ENCODE results near the gene ADA. TPM values are rescaled to one million over a fixed set of nuclear protein-coding genes. Genes with fewer than 3 reads are reported as not detected.
"Not testable (repeated sequence)": the region's sequence is repeated elsewhere in the genome, so short reads cannot be mapped to it uniquely, and the experiment has no call there.

Gene ADA
- total and polyA plus RNA-seq, 9 donors = 4.0 to 9.1 (median 6.2) TPM

- DNase-seq = no peak
- H3K4me1 ChIP-seq (ENCODE audit: control insufficient read depth, insufficient read depth, low read length) = no peaks in the 10 kb centered on the region
- 71% methylated on average over 1 of the region's 2 CpGs for WGBS (ENCODE audit: insufficient coverage)
- no peak overlapping the region for H3K27ac ChIP-seq (ENCODE audit: low read length)
- peaks cover 2% of the 10 kb centered on the region for H3K9me3 ChIP-seq (replicated peaks; ENCODE audit: control insufficient read depth, low read depth, low read length)
- peaks cover 11% of the 10 kb centered on the region for H3K27me3 ChIP-seq (ENCODE audit: control insufficient read depth, insufficient read depth, low read length)
- H3K36me3 ChIP-seq (ENCODE audit: control insufficient read depth, insufficient read depth, low read length) = no peaks in the 10 kb centered on the region
- H3K4me3 ChIP-seq (ENCODE audit: low read length) = no peak overlapping the region
These were observed 8.4 kb upstream of the ADA start for GRCh38 chr20:44659931-44660330.

GRCh38 chr20:44658810-44659209, 7.3 kb upstream of the ADA start:
- no peak for DNase-seq

GRCh38 chr20:44657875-44658274, 6.4 kb upstream of the ADA start:
- Histone ChIP-seq H3K9me3 (replicated peaks; ENCODE audit: control insufficient read depth, low read depth, low read length) (peaks cover 2% of the 10 kb centered on the region), H3K27me3 (ENCODE audit: control insufficient read depth, insufficient read depth, low read length) (peaks cover 17% of the 10 kb centered on the region), H3K27ac (ENCODE audit: low read length) (no peak overlapping the region), H3K4me3 (ENCODE audit: low read length) (no peak overlapping the region), H3K4me1 (ENCODE audit: control insufficient read depth, insufficient read depth, low read length) (peaks cover 6% of the 10 kb centered on the region), H3K36me3 (ENCODE audit: control insufficient read depth, insufficient read depth, low read length) (no peaks in the 10 kb centered on the region)
- DNase-seq = no peak
- 94% methylated on average over 2 of the region's 2 CpGs for WGBS (ENCODE audit: insufficient coverage)

More at GRCh38 chr20:44658810-44659209, 7.3 kb upstream of the ADA start:
- no peaks in the 10 kb centered on the region for H3K36me3 ChIP-seq (ENCODE audit: control insufficient read depth, insufficient read depth, low read length)
- H3K4me3 ChIP-seq (ENCODE audit: low read length) = no peak overlapping the region
- no peak overlapping the region for H3K27ac ChIP-seq (ENCODE audit: low read length)
- H3K27me3 ChIP-seq (ENCODE audit: control insufficient read depth, insufficient read depth, low read length) = peaks cover 11% of the 10 kb centered on the region
- H3K9me3 ChIP-seq (replicated peaks; ENCODE audit: control insufficient read depth, low read depth, low read length) = peaks cover 2% of the 10 kb centered on the region
- no peaks in the 10 kb centered on the region for H3K4me1 ChIP-seq (ENCODE audit: control insufficient read depth, insufficient read depth, low read length)

- Histone ChIP-seq H3K4me1 (ENCODE audit: control insufficient read depth, insufficient read depth, low read length) (peaks cover 10% of the 10 kb centered on the region), H3K27me3 (ENCODE audit: control insufficient read depth, insufficient read depth, low read length) (peaks cover 19% of the 10 kb centered on the region), H3K4me3 (ENCODE audit: low read length) (no peak overlapping the region), H3K36me3 (ENCODE audit: control insufficient read depth, insufficient read depth, low read length) (no peaks in the 10 kb centered on the region), H3K9me3 (replicated peaks; ENCODE audit: control insufficient read depth, low read depth, low read length) (peaks cover 2% of the 10 kb centered on the region), H3K27ac (ENCODE audit: low read length) (no peak overlapping the region)
- DNase-seq = no peak
- 88% methylated on average over 1 of the region's 3 CpGs for WGBS (ENCODE audit: insufficient coverage)
These were observed 4.9 kb upstream of the ADA start for GRCh38 chr20:44656448-44656847.

- not testable (repeated sequence) for H3K27ac ChIP-seq (ENCODE audit: low read length); H3K36me3 ChIP-seq (ENCODE audit: control insufficient read depth, insufficient read depth, low read length); DNase-seq; H3K4me3 ChIP-seq (ENCODE audit: low read length); H3K9me3 ChIP-seq (replicated peaks; ENCODE audit: control insufficient read depth, low read depth, low read length)
- no CpG with 5 or more reads among the region's 5 CpGs for WGBS (ENCODE audit: insufficient coverage)
- Histone ChIP-seq H3K27me3 (ENCODE audit: control insufficient read depth, insufficient read depth, low read length) (peaks cover 19% of the 10 kb centered on the region), H3K4me1 (ENCODE audit: control insufficient read depth, insufficient read depth, low read length) (peaks cover 18% of the 10 kb centered on the region)
These were observed 2.7 kb upstream of the ADA start for GRCh38 chr20:44654210-44654609.

GRCh38 chr20:44653546-44653945, 2.0 kb upstream of the ADA start:
- Histone ChIP-seq H3K27me3 (ENCODE audit: control insufficient read depth, insufficient read depth, low read length) (peaks cover 19% of the 10 kb centered on the region), H3K4me3 (ENCODE audit: low read length) (no peak overlapping the region), H3K27ac (ENCODE audit: low read length) (no peak overlapping the region), H3K36me3 (ENCODE audit: control insufficient read depth, insufficient read depth, low read length) (no peaks in the 10 kb centered on the region), H3K4me1 (ENCODE audit: control insufficient read depth, insufficient read depth, low read length) (peaks cover 18% of the 10 kb centered on the region), H3K9me3 (replicated peaks; ENCODE audit: control insufficient read depth, low read depth, low read length) (peaks cover 2% of the 10 kb centered on the region)
- DNase-seq = no peak
- WGBS (ENCODE audit: insufficient coverage) = 57% methylated on average over 1 of the region's 2 CpGs

- no peak for DNase-seq
- Histone ChIP-seq H3K27ac (ENCODE audit: low read length) (no peak overlapping the region), H3K27me3 (ENCODE audit: control insufficient read depth, insufficient read depth, low read length) (peaks cover 17% of the 10 kb centered on the region), H3K9me3 (replicated peaks; ENCODE audit: control insufficient read depth, low read depth, low read length) (no peaks in the 10 kb centered on the region), H3K36me3 (ENCODE audit: control insufficient read depth, insufficient read depth, low read length) (no peaks in the 10 kb centered on the region), H3K4me1 (ENCODE audit: control insufficient read depth, insufficient read depth, low read length) (peaks cover 22% of the 10 kb centered on the region), H3K4me3 (ENCODE audit: low read length) (peak overlapping the region; percentile 38)
- under 1% methylated on average over 33 of the region's 33 CpGs for WGBS (ENCODE audit: insufficient coverage)
These were observed 140 bp downstream of the ADA start for GRCh38 chr20:44651434-44651683.

- DNase-seq = peak; percentile 28
- Histone ChIP-seq H3K9me3 (replicated peaks; ENCODE audit: control insufficient read depth, low read depth, low read length) (no peaks in the 10 kb centered on the region), H3K36me3 (ENCODE audit: control insufficient read depth, insufficient read depth, low read length) (no peaks in the 10 kb centered on the region), H3K27ac (ENCODE audit: low read length) (peak overlapping the region; percentile 29), H3K27me3 (ENCODE audit: control insufficient read depth, insufficient read depth, low read length) (peaks cover 17% of the 10 kb centered on the region), H3K4me3 (ENCODE audit: low read length) (peak overlapping the region; percentile 38), H3K4me1 (ENCODE audit: control insufficient read depth, insufficient read depth, low read length) (peaks cover 26% of the 10 kb centered on the region)
- 33% methylated on average over 19 of the region's 24 CpGs for WGBS (ENCODE audit: insufficient coverage)
These were observed 597 bp downstream of the ADA start for GRCh38 chr20:44650771-44651433.

GRCh38 chr20:44649976-44650375, 1.5 kb downstream of the ADA start:
- DNase-seq = no peak

GRCh38 chr20:44649126-44649525, 2.4 kb downstream of the ADA start:
- peaks cover 10% of the 10 kb centered on the region for H3K27me3 ChIP-seq (ENCODE audit: control insufficient read depth, insufficient read depth, low read length)
- no CpG with 5 or more reads among the region's 3 CpGs for WGBS (ENCODE audit: insufficient coverage)
- no peak overlapping the region for H3K27ac ChIP-seq (ENCODE audit: low read length)
- no peaks in the 10 kb centered on the region for H3K9me3 ChIP-seq (replicated peaks; ENCODE audit: control insufficient read depth, low read depth, low read length)
- peaks cover 32% of the 10 kb centered on the region for H3K4me1 ChIP-seq (ENCODE audit: control insufficient read depth, insufficient read depth, low read length)
- DNase-seq = no peak
- H3K4me3 ChIP-seq (ENCODE audit: low read length) = no peak overlapping the region
- no peaks in the 10 kb centered on the region for H3K36me3 ChIP-seq (ENCODE audit: control insufficient read depth, insufficient read depth, low read length)

More at GRCh38 chr20:44649976-44650375, 1.5 kb downstream of the ADA start:
- Histone ChIP-seq H3K27ac (ENCODE audit: low read length) (no peak overlapping the region), H3K27me3 (ENCODE audit: control insufficient read depth, insufficient read depth, low read length) (peaks cover 11% of the 10 kb centered on the region), H3K4me3 (ENCODE audit: low read length) (no peak overlapping the region), H3K4me1 (ENCODE audit: control insufficient read depth, insufficient read depth, low read length) (peaks cover 29% of the 10 kb centered on the region), H3K9me3 (replicated peaks; ENCODE audit: control insufficient read depth, low read depth, low read length) (no peaks in the 10 kb centered on the region), H3K36me3 (ENCODE audit: control insufficient read depth, insufficient read depth, low read length) (no peaks in the 10 kb centered on the region)
- 76% methylated on average over 6 of the region's 6 CpGs for WGBS (ENCODE audit: insufficient coverage)

GRCh38 chr20:44648579-44648978, 2.9 kb downstream of the ADA start:
- 63% methylated on average over 7 of the region's 7 CpGs for WGBS (ENCODE audit: insufficient coverage)
- Histone ChIP-seq H3K27me3 (ENCODE audit: control insufficient read depth, insufficient read depth, low read length) (peaks cover 9% of the 10 kb centered on the region), H3K9me3 (replicated peaks; ENCODE audit: control insufficient read depth, low read depth, low read length) (no peaks in the 10 kb centered on the region), H3K36me3 (ENCODE audit: control insufficient read depth, insufficient read depth, low read length) (no peaks in the 10 kb centered on the region), H3K27ac (ENCODE audit: low read length) (no peak overlapping the region), H3K4me3 (ENCODE audit: low read length) (no peak overlapping the region), H3K4me1 (ENCODE audit: control insufficient read depth, insufficient read depth, low read length) (peaks cover 38% of the 10 kb centered on the region)
- DNase-seq = no peak
